GM12878 (cell line): ENCODE measurements around the gene SLC5A6. TPM values are rescaled to one million over a fixed set of nuclear protein-coding genes. Genes with fewer than 3 reads are reported as not detected.

ENCODE experiments used
- ATAC-seq: fragments of 200-7000 bp; cut with Tn5 transposase; 3 replicates; pipeline ENCODE4 v1.9.1; 2020; ENCODE audit warnings: mild to moderate bottlenecking, moderate library complexity
- BruUV-seq: library from RNA; stranded (reverse); fragments of 400-500 nt; replicated peaks from 2 replicates; lab custom pipeline; 2021; lab: Mats Ljungman, UMichigan
- CTCF ChIA-PET: fragments of 300-600 bp; sonication (Branson Sonifier 250); formaldehyde crosslinking; extraction: SDS; loops from one replicate; lab custom pipeline; 2021; ENCODE audit warnings: inconsistent platforms; lab: Yijun Ruan, JAX
- POLR2A ChIA-PET: fragments of 350-600 bp; formaldehyde crosslinking; extraction: SDS; loops from one replicate; lab custom pipeline; 2021; ENCODE audit warnings: inconsistent platforms; lab: Charles Lee
- RAD21 ChIA-PET: fragments of 300-600 bp; sonication (Branson Sonifier 250); formaldehyde crosslinking; loops from one replicate; lab custom pipeline; 2023; ENCODE audit warnings: antibody characterized with exemption; ENCODE audit not compliant: unreplicated experiment; lab: Charles Lee
- SMC1A ChIA-PET: fragments of 300-600 bp; sonication (Branson Sonifier 250); formaldehyde crosslinking; loops from one replicate; lab custom pipeline; 2023; ENCODE audit not compliant: unreplicated experiment, uncharacterized antibody; lab: Charles Lee
- DNase-seq: peaks from one replicate; pipeline ENCODE4 v3.0.0-alpha.2; 2011; ENCODE audit warnings: low read depth, low spot score
- FAIRE-seq: peaks from 3 replicates; lab custom pipeline; 2011; peaks lifted over from hg19 to GRCh38; lab: Jason Lieb, UNC
- H2AFZ ChIP-seq: 2 replicates; pipeline ENCODE4 v1.6.0; 2011; ENCODE audit warnings: low read depth, low read length, control low read depth; ENCODE audit not compliant: control insufficient read depth
- H3K27ac ChIP-seq: 2 replicates; pipeline ENCODE4 v1.5.1; 2011; ENCODE audit warnings: control low read depth; ENCODE audit not compliant: control insufficient read depth, insufficient read depth
- H3K27me3 ChIP-seq, 2 experiments: replicated peaks in 1 of 2; 2 replicates each; pipeline versions ENCODE4 v1.6.0 to v1.6.1; 2011; ENCODE audit warnings: low read length in 1 of 2; ENCODE audit not compliant: control insufficient read depth in 2 of 2, insufficient read depth in 2 of 2
- H3K36me3 ChIP-seq, 2 experiments: 2 replicates each; pipeline ENCODE4 v1.5.1; 2011; ENCODE audit warnings: low read length in 1 of 2; ENCODE audit not compliant: control insufficient read depth in 2 of 2, insufficient read depth in 2 of 2
- H3K4me1 ChIP-seq: 2 replicates; pipeline ENCODE4 v1.6.1; 2011; ENCODE audit warnings: mild to moderate bottlenecking, low read length, moderate library complexity, mixed read lengths; ENCODE audit not compliant: control insufficient read depth, insufficient read depth
- H3K4me2 ChIP-seq: 2 replicates; pipeline ENCODE4 v1.6.0; 2011; ENCODE audit warnings: control low read depth; ENCODE audit not compliant: control insufficient read depth, insufficient read depth
- H3K4me3 ChIP-seq: fragments of 200-600 bp; sonication (generic); 2 replicates; pipeline ENCODE4 v1.5.1; 2016
- H3K79me2 ChIP-seq: 2 replicates; pipeline ENCODE4 v1.6.0; 2011; ENCODE audit warnings: low read length; ENCODE audit not compliant: control insufficient read depth, insufficient read depth
- H3K9ac ChIP-seq: 2 replicates; pipeline ENCODE4 v1.8.0; 2011; ENCODE audit warnings: low read length, control low read depth, mixed read lengths; ENCODE audit not compliant: control insufficient read depth, insufficient read depth
- H3K9me3 ChIP-seq: replicated peaks from 3 replicates; pipeline ENCODE4 v1.5.1; 2011; ENCODE audit warnings: mild to moderate bottlenecking, low read length; ENCODE audit not compliant: control insufficient read depth, insufficient read depth
- H4K20me1 ChIP-seq: 2 replicates; pipeline ENCODE4 v1.6.0; 2011; ENCODE audit not compliant: control insufficient read depth, insufficient read depth
- IKZF2 ChIP-seq, 2 experiments: fragments of 450-650 bp; IDR thresholded peaks; 2 replicates each; pipeline ENCODE4 v1.6.1; 2017; ENCODE audit warnings: mild to moderate bottlenecking in 2 of 2, moderate library complexity in 2 of 2
- KDM1A ChIP-seq: fragments of 200-600 bp; sonication (generic); IDR thresholded peaks from 2 replicates; pipeline ENCODE4 v1.6.1; 2016; ENCODE audit warnings: borderline replicate concordance
- NR2F1 ChIP-seq: fragments of 450-650 bp; conservative IDR thresholded peaks from 2 replicates; pipeline ENCODE4 v1.6.1; 2017; ENCODE audit warnings: mild to moderate bottlenecking
- RUNX3 ChIP-seq: IDR thresholded peaks from 2 replicates; pipeline ENCODE4 v1.6.1; 2012; ENCODE audit warnings: low read length, inconsistent platforms
- ZNF217 ChIP-seq: fragments of 450-650 bp; IDR thresholded peaks from 2 replicates; pipeline ENCODE4 v1.6.1; 2017; ENCODE audit warnings: antibody characterized with exemption, mild to moderate bottlenecking
- WGBS: methylation state at CpG from one replicate; pipeline ENCODE4 v1.1.6; 2016; ENCODE audit warnings: low lambda C conversion rate; ENCODE audit not compliant: insufficient replicate concordance, insufficient coverage; ENCODE audit errors: missing lambda C conversion rate; 5-methylcytosine and 5-hydroxymethylcytosine counted together
- in situ Hi-C: fragments of 300-500 bp; cut with MboI; formaldehyde crosslinking; loops from 9 replicates; pipeline ENCODE4 v1.14.3; 2018; ENCODE audit warnings: mixed read lengths
- intact Hi-C: fragments of 100-400 bp; cut with micrococcal nuclease; formaldehyde crosslinking; loops from one replicate; pipeline ENCODE4 v1.14.2; 2022; ENCODE audit not compliant: unreplicated experiment
- polyA plus RNA-seq, 11 experiments: library from polyadenylated mRNA; depleted of rRNA in 4 of 11; unstranded in 6 of 11; stranded (reverse) in 5 of 11; fragments of >200 nt; fragmentation: Nextera tagmentation in 4 of 11; fragmentation: Illumina TruSeq in 1 of 11; extraction: Ambion mirVana in 4 of 11; extraction: Trizol in 1 of 11; gene quantifications; 1 replicate in 1 of 11; 2 replicates in 10 of 11; pipeline versions ENCODE4 v1.2.1 to v1.2.3, GENCODE V29; 2011 to 2016; ENCODE audit warnings: inconsistent platforms in 2 of 11, missing spikeins in 2 of 11, low read depth in 1 of 11
- total RNA-seq, 4 experiments: library from RNA; depleted of rRNA in 3 of 4; stranded (reverse); fragments of >200 nt in 3 of 4; fragmentation: Illumina TruSeq in 1 of 4; extraction: Trizol in 1 of 4; gene quantifications; 2 replicates each; pipeline versions ENCODE4 v1.2.1 to v1.2.3, GENCODE V29; 2013 to 2021
- TF ChIP-seq, protein P1 (sequence below): fragments of 450-650 bp; formaldehyde crosslinking; IDR thresholded peaks from 2 replicates; pipeline ENCODE4 v1.4.0; 2020; ENCODE audit warnings: mild to moderate bottlenecking, moderate library complexity
- TF ChIP-seq, protein P2 (sequence below): IDR thresholded peaks from 2 replicates; pipeline ENCODE4 v1.6.1; 2012; ENCODE audit warnings: mild to moderate bottlenecking, low read depth, low read length
- TF ChIP-seq, protein P3 (sequence below): IDR thresholded peaks from 2 replicates; pipeline ENCODE4 v1.6.1; 2011; ENCODE audit warnings: low read depth, mild to moderate bottlenecking, low read length, moderate library complexity, borderline replicate concordance; ENCODE audit errors: extremely low read depth

The SLC5A6 gene
- total and polyA plus RNA-seq, 10 of the 15 experiments (the other 5 are each of a cell fraction or from before 2014, with no cell fraction given): 13.1 to 101 (median 55.3) TPM

DNA sequence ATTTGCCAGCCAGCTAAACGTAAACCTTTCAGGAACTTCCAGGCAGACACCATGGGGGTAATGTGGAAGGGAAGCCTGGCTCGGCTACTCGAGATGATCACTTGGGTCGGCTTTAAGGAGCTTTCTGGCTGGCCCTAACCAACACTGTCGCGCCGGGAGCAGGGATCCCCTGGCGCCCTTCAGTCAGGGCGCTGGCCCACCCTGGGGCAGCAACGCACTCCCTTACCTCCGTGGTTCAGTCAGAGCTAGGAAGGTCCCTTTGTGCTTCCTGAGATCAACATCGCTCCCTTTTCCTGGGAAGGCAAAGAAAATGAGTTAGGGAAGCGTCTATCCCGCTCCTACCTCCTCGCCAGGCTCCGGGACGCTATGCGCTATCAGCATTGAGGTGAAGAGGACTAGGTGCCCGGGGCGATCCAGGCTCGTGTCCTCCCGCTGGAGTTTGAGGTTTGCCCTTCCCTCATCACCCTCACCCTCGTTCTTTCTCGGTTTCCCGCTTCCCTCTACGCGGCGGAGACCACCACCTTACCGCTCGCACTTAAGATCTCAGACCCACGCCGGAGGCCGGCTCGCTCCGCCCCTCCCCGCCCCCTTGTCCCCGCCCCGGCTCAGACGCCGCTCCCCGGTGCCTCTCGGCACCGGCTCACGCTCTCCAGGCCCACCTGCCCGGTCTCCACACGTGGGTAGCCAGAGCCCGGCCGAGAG, 676 bp downstream of the SLC5A6 start (continued):
- no peak for TF ChIP-seq ZNF217

DNA sequence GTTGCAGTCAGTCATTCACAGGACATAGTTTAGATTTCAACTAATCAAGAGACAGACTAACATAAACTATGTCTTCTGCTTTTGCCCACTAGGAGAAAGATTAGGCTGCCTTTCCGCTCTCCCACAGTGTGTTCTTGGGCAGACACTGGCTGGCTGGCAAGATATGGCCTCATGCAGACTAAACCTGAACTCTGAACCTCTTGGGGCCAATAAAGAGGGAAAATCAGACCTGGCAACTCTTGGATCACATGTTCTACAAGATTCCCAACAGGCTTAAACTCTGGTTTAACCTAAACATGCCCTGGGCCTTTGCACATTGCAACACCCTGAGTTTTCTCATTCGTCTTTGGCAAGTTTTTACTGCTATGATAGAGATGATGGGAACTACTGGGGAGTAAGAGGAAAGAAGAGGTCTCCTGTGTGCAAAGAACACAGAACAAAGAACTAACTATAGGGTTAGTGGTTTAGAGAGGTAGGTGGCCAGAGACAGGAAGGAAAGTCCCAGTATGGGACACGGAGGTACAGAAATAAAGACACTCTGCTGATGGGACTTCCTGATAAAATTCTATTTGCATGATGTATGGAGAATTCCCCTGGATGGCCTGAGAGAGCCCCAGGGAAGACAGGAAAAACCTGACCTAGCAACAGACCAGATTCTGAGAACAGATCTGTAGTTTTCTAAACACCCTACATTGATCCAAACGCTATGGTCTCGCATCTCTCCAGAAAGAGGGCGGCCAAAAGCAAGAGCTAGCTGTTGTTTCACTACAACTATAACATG, 2.3 kb downstream of the SLC5A6 start:
- intact Hi-C loops (loop anchor here (10.0 kb wide), 1 partner anchor 145 kb away; the partner anchor contains the start of gene GTF3C2), in situ Hi-C loops (no loop called here)
- POLR2A ChIA-PET: no interaction called here
- SMC1A ChIA-PET: interaction anchor here (0.7 kb wide), 1 partner anchor 61 kb away, joined by 3 read pairs; no protein-coding TSS in a partner anchor
- Histone ChIP-seq H3K36me3 (peaks cover 11 to 13% of the 10 kb centered on the region in 2 experiments; a peak in 3 of 4 replicates), H3K27me3 (no peaks in the 10 kb centered on the region), H2AFZ (peak overlapping the region; percentile 28), H3K27ac (peak overlapping the region; percentile 60), H3K4me3 (peak overlapping the region; percentile 29; the same call in 1 of the 2 replicates), H3K4me2 (peak overlapping the region; percentile 12), H3K9ac (peak overlapping the region; percentile 55), H4K20me1 (no peaks in the 10 kb centered on the region), H3K4me1 (peaks cover 7% of the 10 kb centered on the region), H3K79me2 (peaks cover 55% of the 10 kb centered on the region), H3K9me3 (no peaks in the 10 kb centered on the region)
- FAIRE-seq: peak; percentile 18
- DNase-seq: no peak
- CTCF ChIA-PET: interaction anchor here (2.0 kb wide), 1 partner anchor 70 kb away, joined by 6 read pairs; no protein-coding TSS in a partner anchor
- WGBS: 71% methylated on average over 6 of the region's 6 CpGs
- no peak for ATAC-seq
- RAD21 ChIA-PET: interaction anchor here (0.6 to 1.3 kb wide), 2 partner anchors 76 to 422 kb away, joined by 3 read pairs; no protein-coding TSS in a partner anchor
- BruUV-seq: no TSS peak
- peak in 1 of 2 experiments; percentile 25; a peak in 1 of 4 replicates for TF ChIP-seq IKZF2 (IDR thresholded peaks at IDR 0.05)
- peak; percentile 52 for TF ChIP-seq RUNX3
- no peak for TF ChIP-seq NR2F1
- TF ChIP-seq, protein P1, sequence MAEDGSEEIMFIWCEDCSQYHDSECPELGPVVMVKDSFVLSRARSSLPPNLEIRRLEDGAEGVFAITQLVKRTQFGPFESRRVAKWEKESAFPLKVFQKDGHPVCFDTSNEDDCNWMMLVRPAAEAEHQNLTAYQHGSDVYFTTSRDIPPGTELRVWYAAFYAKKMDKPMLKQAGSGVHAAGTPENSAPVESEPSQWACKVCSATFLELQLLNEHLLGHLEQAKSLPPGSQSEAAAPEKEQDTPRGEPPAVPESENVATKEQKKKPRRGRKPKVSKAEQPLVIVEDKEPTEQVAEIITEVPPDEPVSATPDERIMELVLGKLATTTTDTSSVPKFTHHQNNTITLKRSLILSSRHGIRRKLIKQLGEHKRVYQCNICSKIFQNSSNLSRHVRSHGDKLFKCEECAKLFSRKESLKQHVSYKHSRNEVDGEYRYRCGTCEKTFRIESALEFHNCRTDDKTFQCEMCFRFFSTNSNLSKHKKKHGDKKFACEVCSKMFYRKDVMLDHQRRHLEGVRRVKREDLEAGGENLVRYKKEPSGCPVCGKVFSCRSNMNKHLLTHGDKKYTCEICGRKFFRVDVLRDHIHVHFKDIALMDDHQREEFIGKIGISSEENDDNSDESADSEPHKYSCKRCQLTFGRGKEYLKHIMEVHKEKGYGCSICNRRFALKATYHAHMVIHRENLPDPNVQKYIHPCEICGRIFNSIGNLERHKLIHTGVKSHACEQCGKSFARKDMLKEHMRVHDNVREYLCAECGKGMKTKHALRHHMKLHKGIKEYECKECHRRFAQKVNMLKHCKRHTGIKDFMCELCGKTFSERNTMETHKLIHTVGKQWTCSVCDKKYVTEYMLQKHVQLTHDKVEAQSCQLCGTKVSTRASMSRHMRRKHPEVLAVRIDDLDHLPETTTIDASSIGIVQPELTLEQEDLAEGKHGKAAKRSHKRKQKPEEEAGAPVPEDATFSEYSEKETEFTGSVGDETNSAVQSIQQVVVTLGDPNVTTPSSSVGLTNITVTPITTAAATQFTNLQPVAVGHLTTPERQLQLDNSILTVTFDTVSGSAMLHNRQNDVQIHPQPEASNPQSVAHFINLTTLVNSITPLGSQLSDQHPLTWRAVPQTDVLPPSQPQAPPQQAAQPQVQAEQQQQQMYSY: no peak
- TF ChIP-seq, protein P2, sequence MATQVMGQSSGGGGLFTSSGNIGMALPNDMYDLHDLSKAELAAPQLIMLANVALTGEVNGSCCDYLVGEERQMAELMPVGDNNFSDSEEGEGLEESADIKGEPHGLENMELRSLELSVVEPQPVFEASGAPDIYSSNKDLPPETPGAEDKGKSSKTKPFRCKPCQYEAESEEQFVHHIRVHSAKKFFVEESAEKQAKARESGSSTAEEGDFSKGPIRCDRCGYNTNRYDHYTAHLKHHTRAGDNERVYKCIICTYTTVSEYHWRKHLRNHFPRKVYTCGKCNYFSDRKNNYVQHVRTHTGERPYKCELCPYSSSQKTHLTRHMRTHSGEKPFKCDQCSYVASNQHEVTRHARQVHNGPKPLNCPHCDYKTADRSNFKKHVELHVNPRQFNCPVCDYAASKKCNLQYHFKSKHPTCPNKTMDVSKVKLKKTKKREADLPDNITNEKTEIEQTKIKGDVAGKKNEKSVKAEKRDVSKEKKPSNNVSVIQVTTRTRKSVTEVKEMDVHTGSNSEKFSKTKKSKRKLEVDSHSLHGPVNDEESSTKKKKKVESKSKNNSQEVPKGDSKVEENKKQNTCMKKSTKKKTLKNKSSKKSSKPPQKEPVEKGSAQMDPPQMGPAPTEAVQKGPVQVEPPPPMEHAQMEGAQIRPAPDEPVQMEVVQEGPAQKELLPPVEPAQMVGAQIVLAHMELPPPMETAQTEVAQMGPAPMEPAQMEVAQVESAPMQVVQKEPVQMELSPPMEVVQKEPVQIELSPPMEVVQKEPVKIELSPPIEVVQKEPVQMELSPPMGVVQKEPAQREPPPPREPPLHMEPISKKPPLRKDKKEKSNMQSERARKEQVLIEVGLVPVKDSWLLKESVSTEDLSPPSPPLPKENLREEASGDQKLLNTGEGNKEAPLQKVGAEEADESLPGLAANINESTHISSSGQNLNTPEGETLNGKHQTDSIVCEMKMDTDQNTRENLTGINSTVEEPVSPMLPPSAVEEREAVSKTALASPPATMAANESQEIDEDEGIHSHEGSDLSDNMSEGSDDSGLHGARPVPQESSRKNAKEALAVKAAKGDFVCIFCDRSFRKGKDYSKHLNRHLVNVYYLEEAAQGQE: no peak
- TF ChIP-seq, protein P3, sequence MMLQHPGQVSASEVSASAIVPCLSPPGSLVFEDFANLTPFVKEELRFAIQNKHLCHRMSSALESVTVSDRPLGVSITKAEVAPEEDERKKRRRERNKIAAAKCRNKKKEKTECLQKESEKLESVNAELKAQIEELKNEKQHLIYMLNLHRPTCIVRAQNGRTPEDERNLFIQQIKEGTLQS: no peak
- TF ChIP-seq KDM1A: no peak
